NCI-H2029 (cell line): ENCODE data around the gene ZNF132.

ENCODE experiments used
- DNase-seq: peaks from one replicate; lab custom pipeline; 2025; lab: John Stamatoyannopoulos, UW

Gene ZNF132

GRCh38 chr19:58386576-58387337 is 53.2 kb downstream of the ZNF132 start, which contains the start of gene RPS5:
Gene RPS5, plus strand, starts transcription at chr19:58387269. Its CDS starts 869 bp downstream, at chr19:58388138.
- DNase-seq, result peak; percentile 97

- DNase-seq, result no peak
Measured at GRCh38 chr19:58385891-58386575, 53.9 kb downstream of the ZNF132 start.

GRCh38 chr19:58385313-58385890 is 54.6 kb downstream of the ZNF132 start:
- no peak for DNase-seq

GRCh38 chr19:58382997-58383603 is 56.9 kb downstream of the ZNF132 start:
- DNase-seq, result no peak
